Neural cell (in vitro differentiated cells): ENCODE results near the gene RNF17.

Source experiments
- EZH2 ChIP-seq: fragments of 200-600, 300-800 bp; shearing (Covaris generic), sonication (generic); IDR thresholded peaks from 2 replicates; pipeline ENCODE4 v1.6.1; 2014; ENCODE audit warnings: antibody characterized with exemption, low read length, borderline replicate concordance, mild to moderate bottlenecking; ENCODE audit not compliant: insufficient read depth, poor library complexity, severe bottlenecking
- TF ChIP-seq, protein P1 (sequence below): IDR thresholded peaks from 2 replicates; pipeline ENCODE4 v1.6.1; 2012; ENCODE audit warnings: borderline replicate concordance
- TF ChIP-seq, protein P2 (sequence below): fragments of 450-650 bp; IDR thresholded peaks from 2 replicates; pipeline ENCODE4 v1.5.1; 2014; ENCODE audit warnings: antibody characterized with exemption, mild to moderate bottlenecking, moderate library complexity; ENCODE audit not compliant: poor library complexity, severe bottlenecking

DNA sequence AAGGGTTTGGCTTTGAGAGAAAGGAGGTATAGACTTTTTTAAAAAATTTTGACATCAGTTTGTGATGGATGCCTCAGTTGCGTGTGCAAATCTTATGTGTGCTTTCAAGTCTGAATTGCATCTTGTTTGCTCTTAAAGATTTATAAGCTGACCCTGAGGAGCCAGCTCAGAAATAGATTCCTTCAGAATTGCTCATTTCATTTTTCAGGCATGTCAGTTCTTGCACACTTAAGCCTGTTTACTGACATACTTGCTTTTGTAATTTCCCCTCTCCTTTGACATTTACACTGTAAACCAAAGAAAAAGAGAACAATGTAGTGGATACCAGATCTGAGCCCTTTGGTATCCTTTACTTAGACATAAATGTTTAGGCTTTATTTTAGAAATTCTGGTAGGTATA lies 87.6 kb downstream of the RNF17 start:
- no peak for TF ChIP-seq EZH2
- TF ChIP-seq, protein P1, sequence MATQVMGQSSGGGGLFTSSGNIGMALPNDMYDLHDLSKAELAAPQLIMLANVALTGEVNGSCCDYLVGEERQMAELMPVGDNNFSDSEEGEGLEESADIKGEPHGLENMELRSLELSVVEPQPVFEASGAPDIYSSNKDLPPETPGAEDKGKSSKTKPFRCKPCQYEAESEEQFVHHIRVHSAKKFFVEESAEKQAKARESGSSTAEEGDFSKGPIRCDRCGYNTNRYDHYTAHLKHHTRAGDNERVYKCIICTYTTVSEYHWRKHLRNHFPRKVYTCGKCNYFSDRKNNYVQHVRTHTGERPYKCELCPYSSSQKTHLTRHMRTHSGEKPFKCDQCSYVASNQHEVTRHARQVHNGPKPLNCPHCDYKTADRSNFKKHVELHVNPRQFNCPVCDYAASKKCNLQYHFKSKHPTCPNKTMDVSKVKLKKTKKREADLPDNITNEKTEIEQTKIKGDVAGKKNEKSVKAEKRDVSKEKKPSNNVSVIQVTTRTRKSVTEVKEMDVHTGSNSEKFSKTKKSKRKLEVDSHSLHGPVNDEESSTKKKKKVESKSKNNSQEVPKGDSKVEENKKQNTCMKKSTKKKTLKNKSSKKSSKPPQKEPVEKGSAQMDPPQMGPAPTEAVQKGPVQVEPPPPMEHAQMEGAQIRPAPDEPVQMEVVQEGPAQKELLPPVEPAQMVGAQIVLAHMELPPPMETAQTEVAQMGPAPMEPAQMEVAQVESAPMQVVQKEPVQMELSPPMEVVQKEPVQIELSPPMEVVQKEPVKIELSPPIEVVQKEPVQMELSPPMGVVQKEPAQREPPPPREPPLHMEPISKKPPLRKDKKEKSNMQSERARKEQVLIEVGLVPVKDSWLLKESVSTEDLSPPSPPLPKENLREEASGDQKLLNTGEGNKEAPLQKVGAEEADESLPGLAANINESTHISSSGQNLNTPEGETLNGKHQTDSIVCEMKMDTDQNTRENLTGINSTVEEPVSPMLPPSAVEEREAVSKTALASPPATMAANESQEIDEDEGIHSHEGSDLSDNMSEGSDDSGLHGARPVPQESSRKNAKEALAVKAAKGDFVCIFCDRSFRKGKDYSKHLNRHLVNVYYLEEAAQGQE = no peak
- TF ChIP-seq, protein P2, sequence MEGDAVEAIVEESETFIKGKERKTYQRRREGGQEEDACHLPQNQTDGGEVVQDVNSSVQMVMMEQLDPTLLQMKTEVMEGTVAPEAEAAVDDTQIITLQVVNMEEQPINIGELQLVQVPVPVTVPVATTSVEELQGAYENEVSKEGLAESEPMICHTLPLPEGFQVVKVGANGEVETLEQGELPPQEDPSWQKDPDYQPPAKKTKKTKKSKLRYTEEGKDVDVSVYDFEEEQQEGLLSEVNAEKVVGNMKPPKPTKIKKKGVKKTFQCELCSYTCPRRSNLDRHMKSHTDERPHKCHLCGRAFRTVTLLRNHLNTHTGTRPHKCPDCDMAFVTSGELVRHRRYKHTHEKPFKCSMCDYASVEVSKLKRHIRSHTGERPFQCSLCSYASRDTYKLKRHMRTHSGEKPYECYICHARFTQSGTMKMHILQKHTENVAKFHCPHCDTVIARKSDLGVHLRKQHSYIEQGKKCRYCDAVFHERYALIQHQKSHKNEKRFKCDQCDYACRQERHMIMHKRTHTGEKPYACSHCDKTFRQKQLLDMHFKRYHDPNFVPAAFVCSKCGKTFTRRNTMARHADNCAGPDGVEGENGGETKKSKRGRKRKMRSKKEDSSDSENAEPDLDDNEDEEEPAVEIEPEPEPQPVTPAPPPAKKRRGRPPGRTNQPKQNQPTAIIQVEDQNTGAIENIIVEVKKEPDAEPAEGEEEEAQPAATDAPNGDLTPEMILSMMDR = no peak
